Immature natural killer cell (primary cell): ENCODE measurements around the gene MTA2. TPM values are rescaled to one million over a fixed set of nuclear protein-coding genes. Genes with fewer than 3 reads are reported as not detected.

Source experiments
- polyA plus RNA-seq, 3 donors: library from polyadenylated mRNA; unstranded; fragments of 300-500 nt; fragmentation: Illumina TruSeq; gene quantifications; one replicate each; pipeline ENCODE4 v1.2.3, GENCODE V29; 2021

The MTA2 gene
- polyA plus RNA-seq, 3 donors from 2014 or later, result 9.7 to 48.4 (median 22.4) TPM

Other genes with a start within 250 kb of the MTA2 start
- gene SCGB1A1, start 182.8 kb downstream of the MTA2 start, polyA plus RNA-seq, result not detected
- 100 to 1,000 TPM in 1 of 3 donors, 10 to 100 TPM in 2; 45.0 to 217 (median 57.2) TPM for gene AHNAK, start 55.1 kb downstream of the MTA2 start, polyA plus RNA-seq
- gene EEF1G, start 28.0 kb downstream of the MTA2 start, polyA plus RNA-seq, result 100 to 1,000 TPM; 628 to 849 (median 821) TPM
- gene TUT1, start 10.3 kb downstream of the MTA2 start, polyA plus RNA-seq, result 10 to 100 TPM in 2 of 3 donors, 1 to 10 TPM in 1; 7.3 to 16.2 (median 12.5) TPM
- gene EML3, start 10.9 kb upstream of the MTA2 start, polyA plus RNA-seq, result 10 to 100 TPM; 15.9 to 25.8 (median 17.9) TPM
- gene ROM1, start 11.4 kb upstream of the MTA2 start, polyA plus RNA-seq, result 1 to 10 TPM in 2 of 3 donors, under 1 TPM in 1; 0.17 to 2.1 (median 1.6) TPM
- gene B3GAT3, start 20.1 kb upstream of the MTA2 start, polyA plus RNA-seq, result 10 to 100 TPM; 35.5 to 54.1 (median 49.7) TPM
- 100 to 1,000 TPM; 135 to 246 (median 167) TPM for gene GANAB, start 44.7 kb upstream of the MTA2 start, polyA plus RNA-seq
- 10 to 100 TPM; 19.1 to 43.9 (median 22.4) TPM for gene INTS5, start 51.4 kb upstream of the MTA2 start, polyA plus RNA-seq
- gene C11orf98, start 63.3 kb upstream of the MTA2 start, polyA plus RNA-seq, result 100 to 1,000 TPM; 125 to 152 (median 136) TPM
- 1 to 10 TPM in 2 of 3 donors, not detected in 1; 2.1 to 4.4 TPM for gene CSKMT, start 63.4 kb upstream of the MTA2 start, polyA plus RNA-seq
- 10 to 100 TPM; 13.9 to 18.0 (median 14.0) TPM for gene UQCC3, start 69.8 kb upstream of the MTA2 start, polyA plus RNA-seq
- 10 to 100 TPM in 1 of 3 donors, 1 to 10 TPM in 2; 6.3 to 11.4 (median 6.5) TPM for gene LBHD1, start 70.4 kb upstream of the MTA2 start, polyA plus RNA-seq
- 100 to 1,000 TPM in 2 of 3 donors, 10 to 100 TPM in 1; 93.1 to 152 (median 152) TPM for gene UBXN1, start 77.2 kb upstream of the MTA2 start, polyA plus RNA-seq
- gene LRRN4CL, start 87.7 kb upstream of the MTA2 start, polyA plus RNA-seq, result not detected
- gene BSCL2, start 105.6 kb upstream of the MTA2 start, polyA plus RNA-seq, result 10 to 100 TPM; 52.5 to 54.1 (median 53.6) TPM
- not detected for gene GNG3, start 105.8 kb upstream of the MTA2 start, polyA plus RNA-seq
- 1 to 10 TPM in 2 of 3 donors, under 1 TPM in 1; 0.97 to 4.8 (median 1.1) TPM for gene HNRNPUL2, start 125.6 kb upstream of the MTA2 start, polyA plus RNA-seq
- gene TTC9C, start 126.6 kb upstream of the MTA2 start, polyA plus RNA-seq, result 10 to 100 TPM; 11.2 to 19.0 (median 14.5) TPM
- 10 to 100 TPM in 1 of 3 donors, 1 to 10 TPM in 2; 4.1 to 14.2 (median 5.5) TPM for gene ZBTB3, start 152.3 kb upstream of the MTA2 start, polyA plus RNA-seq
- gene POLR2G, start 159.7 kb upstream of the MTA2 start, polyA plus RNA-seq, result 100 to 1,000 TPM; 397 to 564 (median 472) TPM
- 1 to 10 TPM; 3.8 to 9.6 (median 7.3) TPM for gene TAF6L, start 169.5 kb upstream of the MTA2 start, polyA plus RNA-seq
- gene TMEM179B, start 185.5 kb upstream of the MTA2 start, polyA plus RNA-seq, result 100 to 1,000 TPM; 162 to 290 (median 174) TPM
- 10 to 100 TPM; 47.9 to 69.7 (median 63.2) TPM for gene TMEM223, start 190.1 kb upstream of the MTA2 start, polyA plus RNA-seq
- gene NXF1, start 203.6 kb upstream of the MTA2 start, polyA plus RNA-seq, result 10 to 100 TPM; 42.9 to 73.3 (median 66.0) TPM
- gene STX5, start 230.2 kb upstream of the MTA2 start, polyA plus RNA-seq, result 10 to 100 TPM; 46.9 to 47.7 (median 47.6) TPM
- 1 to 10 TPM in 2 of 3 donors, not detected in 1; 2.0 to 3.1 TPM for gene TEX54, start 231.0 kb upstream of the MTA2 start, polyA plus RNA-seq
- gene WDR74, start 237.7 kb upstream of the MTA2 start, polyA plus RNA-seq, result 10 to 100 TPM; 28.8 to 39.0 (median 31.9) TPM